GM19372 (cell line): ENCODE data around the gene ENTREP3.

Experiments
- ATAC-seq: cut with Tn5 transposase; IDR thresholded peaks from one replicate; pipeline ENCODE4 v1.9.1; 2021; ENCODE audit warnings: mild to moderate bottlenecking, low read depth, moderate library complexity; ENCODE audit not compliant: unreplicated experiment

ENTREP3 gene

DNA sequence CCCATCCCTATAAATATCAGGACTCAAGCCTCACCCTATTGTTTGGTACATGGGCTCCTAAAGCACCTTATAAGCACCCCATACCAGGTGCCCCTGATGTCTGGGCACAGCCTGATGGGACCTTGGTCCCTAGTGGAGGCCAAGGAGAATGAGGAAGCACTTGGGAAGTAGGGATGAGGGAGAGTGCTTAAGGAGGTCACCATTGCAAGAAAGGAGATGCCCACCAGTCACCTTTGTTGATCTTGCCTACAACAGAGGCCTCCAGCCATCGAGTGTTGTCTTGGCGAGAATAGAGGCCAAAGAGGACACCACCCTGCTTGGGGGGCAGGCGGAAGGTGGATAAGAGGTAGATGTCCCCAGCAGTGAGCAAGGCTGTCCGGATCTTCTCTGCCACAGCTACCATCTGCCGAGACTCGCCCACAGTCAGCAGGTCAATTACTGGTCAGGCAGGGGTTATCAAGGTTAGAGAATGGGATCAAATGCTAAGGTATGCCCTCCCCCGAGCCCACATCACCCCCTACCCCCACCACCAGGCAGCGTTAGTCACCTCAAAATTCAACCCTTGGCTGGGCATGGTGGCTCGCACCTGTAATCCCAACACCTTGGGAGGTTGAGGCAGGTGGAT lies 49.2 kb downstream of the ENTREP3 start:
- no peak for ATAC-seq

DNA sequence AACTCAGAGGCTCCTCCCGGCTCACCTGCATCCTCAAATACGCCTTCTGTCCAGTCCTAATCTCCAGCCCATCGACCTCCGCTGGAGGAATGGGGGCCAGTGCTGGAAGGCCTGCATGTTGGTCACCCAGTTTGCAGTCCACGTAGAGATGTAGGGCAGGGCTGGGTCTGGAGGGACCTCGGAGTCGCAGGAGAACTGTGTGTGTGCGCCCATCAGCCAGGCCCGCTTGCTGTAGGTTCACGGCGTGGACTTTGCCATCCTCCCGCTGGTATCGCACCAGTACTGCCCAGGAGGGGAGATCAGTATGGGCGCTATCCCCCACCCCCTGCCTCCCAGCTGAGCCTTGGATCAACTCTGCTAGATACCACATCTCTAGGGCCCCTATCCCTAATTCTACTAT lies 50.2 kb downstream of the ENTREP3 start:
- ATAC-seq = no peak

DNA sequence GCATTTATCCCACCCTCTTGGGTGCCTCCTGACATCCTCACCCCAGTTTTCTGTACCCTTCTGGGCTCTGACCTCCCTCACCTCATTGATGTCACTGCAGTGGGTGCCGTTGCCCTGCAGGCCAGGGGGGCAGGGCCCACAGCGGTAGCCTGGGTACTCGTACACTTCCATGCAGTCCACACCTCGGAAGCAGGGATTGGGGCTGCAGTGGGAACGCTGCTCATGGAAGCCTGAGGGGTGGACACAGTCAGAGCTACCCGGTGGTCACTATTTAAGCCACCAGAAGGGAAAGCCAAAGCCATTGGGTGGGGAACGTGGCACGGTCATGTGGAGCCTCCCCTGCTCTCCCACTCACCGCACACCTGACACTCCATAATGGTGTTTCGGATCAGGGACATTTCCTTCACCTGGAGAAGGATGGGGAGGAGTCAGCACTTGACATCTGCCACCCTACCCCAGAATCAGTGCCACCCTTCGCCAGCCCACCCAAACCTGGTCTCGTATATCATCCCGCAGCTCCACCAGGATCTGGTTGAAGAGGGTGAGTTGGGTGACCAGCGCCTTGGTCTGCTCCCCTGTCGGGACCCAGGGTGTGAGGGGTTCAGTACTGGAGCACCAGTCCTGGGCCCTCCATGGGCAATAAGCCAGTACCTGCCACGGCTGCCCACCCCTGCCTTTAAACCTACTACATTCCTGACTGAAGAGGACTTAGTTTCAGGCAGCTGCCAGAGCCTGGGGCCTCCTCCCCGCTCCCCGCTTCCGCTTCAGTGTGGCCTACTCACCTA lies 52.4 kb downstream of the ENTREP3 start:
- no peak for ATAC-seq

DNA sequence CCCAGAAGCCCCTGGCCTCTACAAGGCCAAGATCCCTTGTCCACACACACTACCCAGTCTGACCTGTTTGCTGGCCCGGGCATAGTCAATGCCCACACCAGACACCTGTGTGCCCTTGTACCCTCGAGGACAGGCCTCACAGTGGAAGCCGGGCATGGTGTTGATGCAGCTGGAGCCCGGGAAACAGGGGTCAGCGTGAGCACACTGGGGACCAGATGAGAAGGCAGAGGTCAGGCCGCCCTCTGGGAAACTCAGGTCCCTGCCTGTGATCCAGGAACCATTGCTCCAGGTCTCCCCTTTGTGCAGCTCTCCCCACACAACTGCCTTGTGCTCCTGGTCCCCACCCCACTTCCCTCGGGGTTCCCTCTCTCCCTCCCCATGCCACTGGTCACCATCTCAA lies 53.1 kb downstream of the ENTREP3 start:
- no peak for ATAC-seq

DNA sequence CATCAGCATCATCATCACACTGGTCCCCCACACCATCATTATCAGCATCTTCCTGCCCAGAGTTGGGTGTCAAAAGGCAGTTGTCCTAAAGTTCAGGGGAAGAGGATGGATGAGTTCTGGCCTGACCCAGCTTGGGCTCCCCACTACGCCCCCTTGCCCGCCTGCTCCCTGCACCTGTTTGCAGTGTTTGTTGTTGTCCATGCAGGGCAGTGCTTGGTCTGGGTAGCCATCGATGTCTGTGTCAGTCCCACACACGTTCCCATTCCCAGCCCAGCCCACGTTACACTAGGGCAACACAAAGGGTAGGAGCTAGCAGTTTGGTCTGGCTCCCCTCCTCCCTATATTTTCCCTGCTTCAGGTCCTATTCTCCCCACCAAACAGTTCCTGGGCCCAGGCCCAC lies 54.4 kb downstream of the ENTREP3 start:
- no peak for ATAC-seq

- ATAC-seq = no peak
Measured at GRCh38 chr1:155199792-155200191, 55.5 kb downstream of the ENTREP3 start.

DNA sequence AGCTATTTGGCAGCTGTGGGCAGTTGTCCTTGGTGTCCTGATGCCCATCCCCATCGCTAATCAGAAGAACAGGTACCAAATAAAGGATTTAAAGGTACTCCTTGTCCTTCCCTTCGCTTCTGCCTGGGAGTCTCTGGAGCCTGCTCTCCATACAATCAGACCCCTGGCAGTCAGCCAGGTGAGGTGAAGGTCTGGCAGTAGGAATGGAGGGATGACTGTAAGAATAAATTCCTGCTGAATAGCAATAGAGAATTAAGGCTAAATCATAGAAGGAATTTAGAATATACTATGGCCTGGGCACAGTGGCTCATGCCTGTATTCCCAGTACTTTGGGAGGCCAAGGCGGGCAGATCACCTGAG lies 56.8 kb downstream of the ENTREP3 start:
- no peak for ATAC-seq

DNA sequence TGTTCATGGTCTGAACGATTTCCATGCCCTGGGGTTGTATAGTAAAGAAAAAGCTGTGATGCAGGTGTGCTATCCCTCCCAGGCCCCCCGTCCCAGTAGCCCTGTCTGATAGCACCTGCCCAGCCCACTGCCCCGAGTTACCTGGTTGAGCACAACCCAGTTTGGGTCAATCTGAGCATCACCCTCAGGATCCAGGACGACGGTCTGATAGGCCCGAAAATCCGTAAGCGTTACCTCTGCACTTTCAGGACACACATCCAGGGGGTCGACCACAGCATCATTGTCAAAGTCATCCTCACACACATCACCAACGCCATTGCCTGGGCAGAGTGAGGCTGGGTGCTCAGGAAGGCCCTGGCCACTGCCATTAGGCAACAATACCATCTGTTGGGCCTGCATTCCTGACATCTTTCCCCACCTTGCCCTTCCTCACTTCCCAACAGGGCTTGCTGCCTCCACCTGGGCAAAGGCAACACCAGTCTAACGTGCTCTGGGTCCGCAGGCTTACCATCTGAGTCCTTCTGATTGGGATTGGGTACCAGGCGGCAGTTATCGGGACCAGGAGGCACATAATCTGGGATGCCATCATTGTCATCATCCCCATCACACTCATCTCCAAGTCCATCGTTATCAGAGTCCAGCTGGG lies 57.3 kb downstream of the ENTREP3 start:
- ATAC-seq = no peak
